ENCODE measurements around the gene SPTLC1. TPM values are rescaled to one million over a fixed set of nuclear protein-coding genes. Genes with fewer than 3 reads are reported as not detected.

The SPTLC1 gene
- total and polyA plus RNA-seq, 2 of the 13 experiments (the other 11 are each of a cell fraction or from before 2014, with no cell fraction given) = 56.2 to 72.5 TPM

- no peak for TF ChIP-seq ZNF234 (CRISPR knock-in tag; conservative IDR thresholded peaks at IDR 0.05)
- TF ChIP-seq ZSCAN31 (CRISPR knock-in tag; IDR thresholded peaks at IDR 0.05; ENCODE audit: low read depth) = no peak
- no peak for TF ChIP-seq SNAPC5 (CRISPR knock-in tag; IDR thresholded peaks at IDR 0.05; ENCODE audit: borderline replicate concordance)
- TF ChIP-seq ZNF441 (CRISPR knock-in tag; IDR thresholded peaks at IDR 0.05; ENCODE audit: borderline replicate concordance) = no peak
- no peak for TF ChIP-seq CHCHD3 (CRISPR knock-in tag; IDR thresholded peaks at IDR 0.05)
- no peak for TF ChIP-seq ZNF850 (CRISPR knock-in tag; conservative IDR thresholded peaks at IDR 0.05)
- no peak for TF ChIP-seq ZNF281 (CRISPR knock-in tag; IDR thresholded peaks at IDR 0.05; ENCODE audit: borderline replicate concordance)
- no peak for TF ChIP-seq PHF8 (CRISPR knock-in tag; IDR thresholded peaks at IDR 0.05)
Observed at GRCh38 chr9:91986248-91986647, 129.0 kb downstream of the SPTLC1 start (continued).

GRCh38 chr9:91985692-91986091, 129.5 kb downstream of the SPTLC1 start:
- Histone ChIP-seq H2AFZ (ENCODE audit: low read length) (no peak overlapping the region), H3K4me2 (ENCODE audit: low read depth, low read length) (no peak overlapping the region), H3K9me3 (ENCODE audit: low read length) (no peaks in the 10 kb centered on the region), H3K79me2 (ENCODE audit: insufficient read depth, low read length) (no peaks in the 10 kb centered on the region), H4K20me1 (ENCODE audit: insufficient read depth, low read length) (no peaks in the 10 kb centered on the region), H3K4me1 (ENCODE audit: insufficient read depth, low read length) (no peaks in the 10 kb centered on the region), H3K36me3 (replicated peaks in 1 of 2; ENCODE audit: control insufficient read depth in 1 of 2, insufficient read depth in 2 of 2, low read length in 2 of 2) (no peaks in the 10 kb centered on the region), H3K27me3 (ENCODE audit: control insufficient read depth in 1 of 2, insufficient read depth in 2 of 2, low read length in 2 of 2) (peaks cover 0 to 14% of the 10 kb centered on the region in 2 experiments; a peak in 3 of 5 replicates), H3K4me3 (replicated peaks in 1 of 3; ENCODE audit: insufficient read depth in 1 of 3, low read depth in 2 of 3, low read length in 3 of 3) (no peak overlapping the region), H3K27ac (ENCODE audit: extremely low read length, insufficient read depth, low read length) (no peak overlapping the region), H3K9ac (ENCODE audit: insufficient read depth, low read depth, low read length) (no peak overlapping the region)
- intact Hi-C loops (cut with micrococcal nuclease; ENCODE audit: unreplicated experiment) (no loop called here), in situ Hi-C loops (cut with HindIII; ENCODE audit: extremely low pct_ligation_motif_present, low pct_unique_long_range_greater_than_20kb) (no loop called here)
- DNase-seq (ENCODE audit: low spot score) (no peak), ATAC-seq (no peak), FAIRE-seq (no peak)
- ChIA-PET POLR2A (no interaction called here), CTCF (ENCODE audit: low intra/inter-chr PET ratio, low total read pairs) (no interaction called here)
- no TSS peak for BruUV-seq (replicated peaks)
- WGBS (ENCODE audit: low lambda C conversion rate) = 0% methylated on average over 2 of the region's 2 CpGs
- TF ChIP-seq RORA (CRISPR knock-in tag; IDR thresholded peaks at IDR 0.05) (no peak), KAT8 (CRISPR knock-in tag; IDR thresholded peaks at IDR 0.05) (no peak), ZNF572 (CRISPR knock-in tag; IDR thresholded peaks at IDR 0.05) (no peak), ZNF281 (CRISPR knock-in tag; IDR thresholded peaks at IDR 0.05; ENCODE audit: borderline replicate concordance) (no peak), ZFAT (CRISPR knock-in tag; conservative IDR thresholded peaks at IDR 0.05) (no peak), KDM6A (CRISPR knock-in tag; IDR thresholded peaks at IDR 0.05; ENCODE audit: low read depth) (no peak), REXO4 (CRISPR knock-in tag; IDR thresholded peaks at IDR 0.05; ENCODE audit: borderline replicate concordance) (no peak), PAX8 (CRISPR knock-in tag; IDR thresholded peaks at IDR 0.05; ENCODE audit: borderline replicate concordance) (no peak), RXRA (CRISPR knock-in tag; IDR thresholded peaks at IDR 0.05) (no peak), ZNF260 (CRISPR knock-in tag; IDR thresholded peaks at IDR 0.05; ENCODE audit: borderline replicate concordance, low read depth) (no peak)
